ENCODE results near the gene PDE12.

DNA sequence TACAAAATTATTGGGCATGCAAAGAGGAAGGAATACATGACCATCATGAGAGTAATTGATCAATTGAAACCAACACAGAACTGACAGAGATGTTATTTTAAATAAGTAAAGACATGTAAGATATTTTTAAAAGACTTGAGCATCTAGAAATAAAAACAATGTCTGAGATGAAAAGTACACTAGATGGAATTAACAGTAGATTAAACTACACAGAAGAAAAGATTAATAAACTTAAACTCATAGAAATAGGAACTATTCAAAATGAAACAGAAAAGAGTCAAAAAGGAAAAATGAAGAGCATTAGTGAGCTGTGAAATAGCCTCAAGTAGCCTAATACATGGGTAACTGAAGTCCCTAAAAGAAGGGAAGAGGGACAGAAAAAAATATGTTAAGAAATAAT lies 49.6 kb downstream of the PDE12 start:
- TF ChIP-seq POLR2A (IDR thresholded peaks at IDR 0.05), result no peak
- TF ChIP-seq, protein P1, sequence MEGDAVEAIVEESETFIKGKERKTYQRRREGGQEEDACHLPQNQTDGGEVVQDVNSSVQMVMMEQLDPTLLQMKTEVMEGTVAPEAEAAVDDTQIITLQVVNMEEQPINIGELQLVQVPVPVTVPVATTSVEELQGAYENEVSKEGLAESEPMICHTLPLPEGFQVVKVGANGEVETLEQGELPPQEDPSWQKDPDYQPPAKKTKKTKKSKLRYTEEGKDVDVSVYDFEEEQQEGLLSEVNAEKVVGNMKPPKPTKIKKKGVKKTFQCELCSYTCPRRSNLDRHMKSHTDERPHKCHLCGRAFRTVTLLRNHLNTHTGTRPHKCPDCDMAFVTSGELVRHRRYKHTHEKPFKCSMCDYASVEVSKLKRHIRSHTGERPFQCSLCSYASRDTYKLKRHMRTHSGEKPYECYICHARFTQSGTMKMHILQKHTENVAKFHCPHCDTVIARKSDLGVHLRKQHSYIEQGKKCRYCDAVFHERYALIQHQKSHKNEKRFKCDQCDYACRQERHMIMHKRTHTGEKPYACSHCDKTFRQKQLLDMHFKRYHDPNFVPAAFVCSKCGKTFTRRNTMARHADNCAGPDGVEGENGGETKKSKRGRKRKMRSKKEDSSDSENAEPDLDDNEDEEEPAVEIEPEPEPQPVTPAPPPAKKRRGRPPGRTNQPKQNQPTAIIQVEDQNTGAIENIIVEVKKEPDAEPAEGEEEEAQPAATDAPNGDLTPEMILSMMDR (IDR thresholded peaks at IDR 0.05), result no peak
- TF ChIP-seq POLR2AphosphoS5 (IDR thresholded peaks at IDR 0.05), result no peak
- no peak for TF ChIP-seq EP300 (IDR thresholded peaks at IDR 0.05)
